HG03097 (cell line): ENCODE results near the gene NTMT2.

ENCODE experiments used
- ATAC-seq: cut with Tn5 transposase; IDR thresholded peaks from one replicate; pipeline ENCODE4 v1.9.1; 2021; ENCODE audit not compliant: unreplicated experiment, low FRiP score

NTMT2 gene

DNA sequence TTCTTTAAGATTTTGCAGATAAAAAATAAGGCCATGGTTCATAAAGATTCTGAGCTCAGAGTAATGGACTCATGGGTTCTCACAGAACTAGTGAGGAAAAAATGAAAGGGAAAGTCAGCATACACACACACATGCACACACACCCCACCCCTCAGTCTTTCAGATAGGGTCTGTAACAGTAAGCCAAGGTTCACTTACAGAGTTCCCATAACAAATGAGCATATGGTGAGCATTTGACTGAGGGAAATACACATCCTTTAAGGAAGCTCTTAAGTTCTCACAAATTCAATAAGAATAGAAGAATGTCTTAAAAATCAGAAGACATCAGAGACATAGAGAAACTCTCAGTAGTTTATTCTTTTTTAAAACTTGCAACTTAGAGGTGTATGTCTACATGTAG is 57.9 kb downstream of the NTMT2 start:
- ATAC-seq: no peak

DNA sequence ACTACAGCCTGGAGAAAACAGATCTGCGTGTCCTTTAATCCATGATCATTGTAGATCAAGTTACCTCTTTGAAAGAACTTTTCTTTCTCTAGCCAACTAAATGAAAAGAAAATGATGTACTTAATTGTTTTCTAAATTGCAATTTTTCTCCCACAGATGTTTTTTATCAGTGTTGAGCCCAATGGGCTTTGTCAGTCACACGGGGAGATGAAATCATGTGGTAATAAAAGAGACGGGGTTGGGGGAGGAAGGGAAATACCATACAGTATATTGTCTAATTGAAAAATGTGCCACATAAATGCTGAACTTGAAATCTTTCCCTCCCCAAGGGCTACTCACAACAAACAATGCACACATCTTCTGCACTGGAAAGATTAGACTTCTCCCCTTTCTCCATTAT is 58.4 kb downstream of the NTMT2 start:
- ATAC-seq: no peak

DNA sequence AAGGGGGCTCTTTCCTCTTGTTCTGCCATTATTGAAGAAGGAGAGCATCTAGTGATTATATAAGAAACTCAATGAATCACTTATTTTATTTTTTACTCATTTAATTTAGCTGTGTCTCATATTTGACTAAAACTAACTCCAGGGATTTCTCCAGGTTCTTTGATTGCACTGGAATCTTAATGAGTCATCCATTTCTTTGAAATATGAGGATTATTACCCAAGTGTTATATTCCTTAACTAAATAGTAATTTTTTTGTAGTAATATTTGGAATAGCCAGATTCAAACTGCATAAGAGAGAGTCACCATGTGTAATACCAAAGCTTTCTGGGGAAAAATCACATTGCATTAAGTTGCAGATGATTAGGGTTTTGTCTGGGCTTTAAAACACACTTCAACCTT is 59.5 kb downstream of the NTMT2 start:
- no peak for ATAC-seq

DNA sequence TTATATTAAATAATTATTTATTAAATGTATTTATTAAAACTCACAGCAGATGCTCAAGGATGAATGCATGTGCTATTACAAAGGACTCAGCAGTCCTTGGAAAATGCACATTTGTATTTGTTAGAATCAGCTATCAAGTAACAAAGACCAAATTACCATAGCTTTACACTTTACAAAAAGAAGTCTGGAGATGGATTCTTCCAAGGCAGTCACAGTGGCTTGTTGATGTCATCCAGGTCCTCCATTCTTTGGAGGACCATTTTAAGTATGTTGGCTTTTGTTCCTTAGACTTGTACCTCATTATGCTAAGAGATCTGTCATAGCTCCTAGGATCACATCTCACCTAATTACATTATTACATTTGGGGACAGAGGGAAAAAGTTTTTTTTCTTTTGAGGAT is 63.4 kb downstream of the NTMT2 start:
- ATAC-seq: no peak

DNA sequence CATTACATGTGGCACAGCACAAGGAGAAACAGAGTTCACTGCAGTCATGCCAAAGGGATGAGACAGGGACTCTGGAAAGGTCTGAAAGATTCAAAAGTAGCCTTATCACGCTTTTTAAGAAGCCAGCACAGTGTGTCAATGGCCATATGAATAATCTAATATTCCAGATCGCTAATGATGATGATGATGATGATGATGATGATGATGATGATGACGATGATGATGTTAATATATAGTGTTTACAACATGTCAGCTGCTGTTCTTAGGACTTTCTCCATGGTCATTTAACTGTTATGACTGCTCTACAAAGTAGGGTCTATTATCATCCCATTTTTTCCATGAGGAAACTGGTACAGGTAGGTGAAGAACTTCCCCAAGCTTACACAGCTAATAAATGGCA is 64.4 kb downstream of the NTMT2 start:
- ATAC-seq: no peak

DNA sequence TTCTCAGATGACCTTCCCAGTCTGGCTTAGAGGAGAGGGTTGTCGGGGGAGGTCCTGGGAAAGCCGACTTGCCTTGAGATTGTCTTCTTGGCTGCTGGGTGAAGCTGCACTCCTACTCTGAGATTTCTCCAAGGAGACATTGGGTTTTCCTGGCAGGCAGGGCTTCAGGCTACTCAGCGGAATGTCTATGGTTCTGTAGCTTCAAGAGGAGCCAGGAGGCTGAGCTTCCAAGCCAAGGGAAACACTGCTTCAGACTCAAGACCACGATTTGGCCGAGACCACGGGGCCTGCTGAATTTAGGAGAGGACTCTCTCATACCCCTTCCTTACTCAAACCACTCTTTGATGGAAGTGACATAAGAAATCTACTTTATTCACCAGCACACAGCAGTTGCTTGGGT is 67.8 kb downstream of the NTMT2 start:
- ATAC-seq: no peak

DNA sequence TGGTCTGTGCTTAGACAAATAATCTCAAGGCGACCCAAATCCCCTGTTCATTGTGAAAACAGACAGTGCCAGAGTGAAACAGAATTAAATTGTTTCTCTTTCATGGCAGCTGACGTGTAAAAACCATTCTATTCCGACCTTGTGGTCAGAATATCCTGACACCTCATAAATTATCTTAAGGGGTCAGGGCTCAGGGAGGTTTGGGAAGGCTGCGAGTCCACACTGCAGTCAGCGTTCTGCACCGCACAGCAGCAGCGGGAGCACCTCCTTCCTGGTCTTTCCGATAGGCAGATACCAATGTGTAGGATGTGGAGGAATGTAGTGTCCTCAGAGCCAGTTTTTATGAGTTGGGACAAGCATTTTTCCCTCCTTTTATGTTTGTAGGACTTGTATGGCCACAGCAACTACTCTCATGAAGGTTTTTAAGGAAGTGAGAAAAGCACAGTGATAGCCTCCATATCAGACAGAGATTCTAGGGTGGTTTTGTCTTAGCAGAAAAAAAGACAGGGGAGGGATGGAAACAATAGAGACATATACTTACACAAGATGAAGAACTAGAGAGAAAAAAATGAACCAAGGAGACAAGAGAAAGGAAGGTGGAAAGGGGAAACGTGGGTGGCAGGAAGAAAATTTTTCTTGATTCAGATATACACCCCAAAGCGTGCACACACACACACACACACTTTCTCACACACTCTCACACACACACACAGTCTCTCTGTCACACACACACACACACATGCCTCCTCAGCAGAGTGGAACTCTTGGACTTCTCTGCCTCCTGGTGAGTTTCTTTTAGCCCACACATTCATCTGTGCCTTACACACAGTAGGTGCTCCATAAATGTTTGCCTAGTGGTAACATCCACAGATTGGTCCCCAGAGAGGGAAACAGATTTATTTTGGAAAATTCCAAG is 68.6 kb downstream of the NTMT2 start:
- no peak for ATAC-seq

DNA sequence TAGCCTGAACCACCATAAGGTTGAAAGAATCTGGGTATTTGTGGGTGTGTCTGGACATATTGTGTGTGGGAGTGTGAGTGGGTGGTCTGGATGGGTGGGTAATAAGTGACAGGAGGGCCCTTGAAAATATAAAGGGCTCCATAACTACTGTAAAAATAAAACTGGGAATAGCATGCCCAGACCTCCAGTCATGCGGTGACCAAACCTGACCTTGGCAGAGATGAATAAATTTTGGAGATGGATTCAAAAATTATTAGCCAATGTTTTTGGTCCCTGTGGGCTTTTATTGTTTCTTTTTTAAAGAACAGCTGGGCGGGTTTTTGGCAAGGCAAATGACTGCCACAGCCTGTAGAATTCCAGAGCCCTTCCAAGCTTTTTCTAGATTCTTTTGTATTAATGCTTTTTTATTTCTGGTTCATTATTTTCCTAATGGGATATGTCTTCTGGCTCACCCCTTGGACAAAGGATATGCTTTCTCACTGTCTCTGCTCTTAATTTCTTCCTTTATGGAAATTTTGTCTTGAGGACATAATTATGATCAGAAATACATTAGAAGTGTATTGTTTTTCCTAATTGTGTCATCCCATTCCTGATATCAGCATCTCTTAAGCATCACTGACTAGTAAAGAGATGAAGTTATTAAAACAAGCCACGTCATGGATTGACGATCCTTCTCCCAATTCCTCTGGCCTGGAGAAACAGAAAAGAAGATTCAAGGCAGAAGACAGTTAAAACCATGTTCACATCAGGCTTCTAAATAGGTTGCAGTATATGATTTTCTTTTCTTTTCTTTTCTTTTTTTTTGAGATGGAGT is 69.5 kb downstream of the NTMT2 start:
- no peak for ATAC-seq

DNA sequence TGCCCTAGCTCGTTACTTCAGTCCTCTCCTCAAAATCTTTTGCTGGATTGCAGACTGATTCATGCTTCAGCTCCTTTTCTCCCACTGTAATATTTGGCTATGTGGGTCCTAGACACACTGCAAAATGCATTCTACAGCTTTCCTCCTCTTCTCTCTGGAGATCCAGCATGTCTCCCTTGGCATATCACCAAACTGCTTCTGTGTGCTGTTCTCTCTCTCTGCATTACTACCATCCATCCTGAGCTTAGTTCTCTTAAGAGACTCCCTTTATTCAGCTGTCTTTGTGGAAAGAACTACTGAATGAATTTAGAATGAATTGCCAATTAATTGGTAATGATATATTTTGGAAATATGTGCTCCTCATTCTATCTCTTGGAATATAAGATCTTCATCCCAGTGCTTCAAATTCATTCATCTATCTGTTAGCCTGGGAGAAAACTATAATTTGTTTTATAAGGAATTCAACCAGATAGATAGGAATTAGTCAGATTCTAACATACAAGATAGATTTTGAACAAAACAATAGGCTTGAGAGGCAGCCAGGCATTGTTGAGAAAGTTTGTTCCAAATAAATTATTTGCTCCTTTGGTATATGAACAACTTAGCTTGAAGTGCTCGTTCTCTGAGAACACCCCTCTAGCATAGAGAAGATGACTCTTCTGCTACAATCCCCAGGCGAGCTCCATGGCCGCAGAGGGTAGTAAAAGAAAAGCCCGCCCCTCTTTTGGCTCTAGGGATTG is 71.9 kb downstream of the NTMT2 start:
- ATAC-seq: no peak

DNA sequence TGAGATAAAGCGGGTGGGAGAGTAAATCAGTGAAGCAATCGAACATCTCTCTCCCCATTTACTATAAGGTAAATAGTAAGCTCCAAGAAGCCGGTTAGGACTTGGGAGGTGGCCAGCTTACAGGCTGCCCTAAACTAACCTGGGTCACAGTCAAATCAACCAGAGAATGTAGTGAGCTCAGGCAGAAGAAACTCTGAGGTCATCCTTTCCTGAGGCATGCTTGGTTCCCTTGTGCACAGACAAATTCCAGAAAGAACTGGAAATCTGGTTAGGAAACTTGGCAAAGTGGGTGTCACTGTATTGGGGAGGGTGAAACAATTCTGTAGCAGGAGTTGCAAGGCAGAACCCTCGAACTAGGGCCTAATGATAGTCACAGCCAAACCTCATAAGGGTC is 72.5 kb downstream of the NTMT2 start:
- ATAC-seq: no peak
